Epithelial cell of proximal tubule (primary cell): ENCODE results near the gene PSMD14. TPM values are rescaled to one million over a fixed set of nuclear protein-coding genes. Genes with fewer than 3 reads are reported as not detected.

ENCODE experiments used
- DNase-seq: peaks from one replicate; pipeline ENCODE4 v3.0.0-alpha.2; 2011; ENCODE audit warnings: low read depth
- H3K4me3 ChIP-seq: 2 replicates; pipeline ENCODE4 v1.5.1; 2011; ENCODE audit warnings: low read depth, mild to moderate bottlenecking, low read length
- total RNA-seq: library from RNA; depleted of rRNA; stranded (reverse); fragments of >200 nt; gene quantifications from 2 replicates; pipeline ENCODE4 v1.2.3, GENCODE V29; 2015
- TF ChIP-seq, protein P1 (sequence below): conservative IDR thresholded peaks from 2 replicates; pipeline ENCODE4 v1.5.1; 2012; ENCODE audit warnings: low read depth, mild to moderate bottlenecking, low read length

Gene PSMD14
- total RNA-seq, 1 donor from 2014 or later: 123 TPM

DNA sequence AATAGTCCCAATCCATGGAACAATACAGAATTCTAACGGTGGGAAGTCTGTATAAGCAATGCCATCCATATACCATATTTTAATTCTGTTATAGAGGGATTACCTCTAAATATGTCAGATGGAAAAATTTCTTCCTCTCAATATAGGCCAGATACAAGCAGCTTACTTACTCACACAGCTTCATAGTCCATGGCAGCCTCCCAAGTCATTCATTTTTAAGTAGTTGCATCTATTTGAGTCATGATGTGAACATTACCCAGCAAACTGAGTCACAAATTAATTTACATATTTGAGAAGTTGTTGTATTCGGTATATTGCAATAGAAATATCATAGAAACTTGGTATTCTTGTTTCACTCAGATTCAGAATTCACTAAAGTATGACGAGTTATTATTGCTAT is 128.2 kb downstream of the PSMD14 start:
- TF ChIP-seq, protein P1, sequence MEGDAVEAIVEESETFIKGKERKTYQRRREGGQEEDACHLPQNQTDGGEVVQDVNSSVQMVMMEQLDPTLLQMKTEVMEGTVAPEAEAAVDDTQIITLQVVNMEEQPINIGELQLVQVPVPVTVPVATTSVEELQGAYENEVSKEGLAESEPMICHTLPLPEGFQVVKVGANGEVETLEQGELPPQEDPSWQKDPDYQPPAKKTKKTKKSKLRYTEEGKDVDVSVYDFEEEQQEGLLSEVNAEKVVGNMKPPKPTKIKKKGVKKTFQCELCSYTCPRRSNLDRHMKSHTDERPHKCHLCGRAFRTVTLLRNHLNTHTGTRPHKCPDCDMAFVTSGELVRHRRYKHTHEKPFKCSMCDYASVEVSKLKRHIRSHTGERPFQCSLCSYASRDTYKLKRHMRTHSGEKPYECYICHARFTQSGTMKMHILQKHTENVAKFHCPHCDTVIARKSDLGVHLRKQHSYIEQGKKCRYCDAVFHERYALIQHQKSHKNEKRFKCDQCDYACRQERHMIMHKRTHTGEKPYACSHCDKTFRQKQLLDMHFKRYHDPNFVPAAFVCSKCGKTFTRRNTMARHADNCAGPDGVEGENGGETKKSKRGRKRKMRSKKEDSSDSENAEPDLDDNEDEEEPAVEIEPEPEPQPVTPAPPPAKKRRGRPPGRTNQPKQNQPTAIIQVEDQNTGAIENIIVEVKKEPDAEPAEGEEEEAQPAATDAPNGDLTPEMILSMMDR: no peak
- H3K4me3 ChIP-seq: no peak overlapping the region
- no peak for DNase-seq

DNA sequence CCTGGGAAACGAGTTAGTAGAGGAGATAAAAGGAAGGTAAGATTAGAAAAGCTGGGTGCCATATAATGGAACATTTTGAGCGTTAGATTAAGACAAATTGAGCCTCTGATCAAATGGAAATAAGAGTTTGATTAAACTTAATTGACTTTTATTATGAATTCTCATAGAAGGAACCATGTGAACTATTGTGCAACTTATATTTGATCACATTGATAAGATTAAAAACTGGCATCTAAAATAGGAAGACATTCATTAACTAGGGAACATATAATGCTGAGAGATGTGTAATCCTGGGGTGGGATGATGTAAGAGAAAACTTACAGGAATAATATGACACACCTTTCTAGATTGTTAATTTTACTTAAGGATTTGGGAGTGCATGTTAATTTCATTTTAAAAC is 130.4 kb downstream of the PSMD14 start:
- no peak overlapping the region for H3K4me3 ChIP-seq
- TF ChIP-seq, protein P1: no peak
- no peak for DNase-seq

DNA sequence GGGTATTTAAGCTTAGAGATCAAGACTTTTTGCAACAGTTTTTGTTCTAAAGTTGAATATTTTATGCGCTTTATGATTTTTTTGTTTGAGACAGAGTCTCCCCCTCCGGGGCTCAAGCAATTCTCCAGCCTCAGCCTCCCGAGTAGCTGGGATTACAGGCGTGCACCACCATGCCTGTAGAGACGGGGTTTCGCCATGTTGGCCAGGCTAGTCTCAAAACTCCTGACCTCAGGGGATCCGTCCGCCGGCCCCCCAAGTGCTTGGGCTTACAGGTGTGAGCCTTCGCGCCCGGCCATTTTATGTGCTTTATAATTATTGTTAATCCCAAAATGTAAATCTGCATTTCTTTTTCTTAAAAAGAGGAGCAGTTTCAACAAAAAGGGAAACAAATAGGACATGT is 136.9 kb downstream of the PSMD14 start:
- TF ChIP-seq, protein P1: no peak
- no peak for DNase-seq
- H3K4me3 ChIP-seq: no peak overlapping the region

DNA sequence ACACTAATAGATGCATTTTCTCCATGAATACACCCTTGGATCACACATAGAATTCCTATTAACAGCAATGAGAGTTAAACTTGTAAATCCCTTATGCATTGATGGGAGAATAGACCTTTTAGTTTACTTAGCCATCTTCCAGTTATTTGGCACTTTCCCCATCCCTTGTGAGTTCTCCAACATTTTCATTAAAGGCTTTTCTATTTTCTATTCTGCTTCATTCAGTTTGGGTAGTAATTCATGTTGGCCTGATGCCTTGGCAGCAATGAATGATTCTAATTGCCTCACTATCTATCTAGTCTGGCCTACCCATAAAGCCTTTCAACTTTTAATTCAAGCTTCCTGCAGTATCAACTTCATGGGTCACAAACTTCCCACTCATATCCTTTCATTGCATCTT is 140.2 kb downstream of the PSMD14 start:
- no peak overlapping the region for H3K4me3 ChIP-seq
- no peak for DNase-seq
- TF ChIP-seq, protein P1: no peak

Other genes with a start within 250 kb of the PSMD14 start
- 25.8 and 34.1 TPM in 2 replicates for gene TANK, start 148.0 kb upstream of the PSMD14 start, total RNA-seq
- not detected in 2 replicates for gene TBR1, start 107.9 kb downstream of the PSMD14 start, total RNA-seq